Omental fat pad (tissue), 4 donors: ENCODE data around the gene CTIF. TPM values are rescaled to one million over a fixed set of nuclear protein-coding genes. Genes with fewer than 3 reads are reported as not detected.

ENCODE experiments used
- ATAC-seq: fragments of 150-250 bp; one replicate; pipeline ENCODE4 v1.9.1; 2016; ENCODE audit warnings: mild to moderate bottlenecking, moderate library complexity; ENCODE audit not compliant: low FRiP score
- DNase-seq: peaks from one replicate; pipeline ENCODE4 v3.0.0-alpha.2; 2019; ENCODE audit warnings: low spot score
- CTCF ChIP-seq, 3 donors: fragments of 450-650 bp; IDR thresholded peaks; one replicate each; pipeline ENCODE4 v1.5.1; 2016 to 2017; ENCODE audit warnings: antibody characterized with exemption in 3 of 3, mild to moderate bottlenecking in 3 of 3, moderate library complexity in 2 of 3
- total RNA-seq, 4 donors: library from RNA; depleted of rRNA; stranded (reverse); fragments of >200 nt; gene quantifications; one replicate each; pipeline ENCODE4 v1.1.0, GENCODE V29; 2016

CTIF gene
- total RNA-seq, 4 donors from 2014 or later = 57.5 to 94.0 (median 72.4) TPM

GRCh38 chr18:48884306-48884705 is 345.5 kb downstream of the CTIF start:
- TF ChIP-seq CTCF (IDR thresholded peaks at IDR 0.05) = no peak
- ATAC-seq (no peak), DNase-seq (peak; percentile 20)

GRCh38 chr18:48884771-48885170 is 345.9 kb downstream of the CTIF start:
- TF ChIP-seq CTCF (IDR thresholded peaks at IDR 0.05) = no peak
- ATAC-seq = peak; percentile 29

GRCh38 chr18:48885266-48885923 is 346.6 kb downstream of the CTIF start:
- DNase-seq (no peak), ATAC-seq (no peak)
- TF ChIP-seq CTCF (IDR thresholded peaks at IDR 0.05) = no peak

More at GRCh38 chr18:48884771-48885170, 345.9 kb downstream of the CTIF start:
- no peak for DNase-seq

GRCh38 chr18:48885924-48886400 is 347.1 kb downstream of the CTIF start:
- no peak for DNase-seq
- ATAC-seq = no peak
- TF ChIP-seq CTCF (IDR thresholded peaks at IDR 0.05) = no peak

- TF ChIP-seq CTCF (IDR thresholded peaks at IDR 0.05) = no peak
- no peak for ATAC-seq
- no peak for DNase-seq
Measured at GRCh38 chr18:48886520-48887293, 347.9 kb downstream of the CTIF start.

GRCh38 chr18:48887294-48887904 is 348.6 kb downstream of the CTIF start:
- DNase-seq (no peak), ATAC-seq (no peak)
- no peak for TF ChIP-seq CTCF (IDR thresholded peaks at IDR 0.05)
